Adrenal gland (tissue), 5 donors: ENCODE results near the gene LYG2.

Experiments used
- CTCF ChIP-seq, 6 experiments: fragments of 450-650 bp in 4 of 6; fragments of 200-600 bp in 2 of 6; sonication (generic) in 1 of 6; IDR thresholded peaks; 1 replicate in 5 of 6; 2 replicates in 1 of 6; pipeline versions ENCODE4 v1.5.1 to v1.8.0; 2016 to 2021; ENCODE audit warnings: antibody characterized with exemption in 6 of 6, mild to moderate bottlenecking in 2 of 6, moderate library complexity in 1 of 6
- POLR2A ChIP-seq, 2 donors: fragments of 450-650 bp; IDR thresholded peaks; one replicate each; pipeline ENCODE4 v1.6.1; 2017; ENCODE audit warnings: antibody characterized with exemption in 2 of 2, mild to moderate bottlenecking in 2 of 2, moderate library complexity in 1 of 2
- donor health status: DM: no; HTN: no; CAD: no.

- TF ChIP-seq CTCF (IDR thresholded peaks at IDR 0.05) (no peak), POLR2A (IDR thresholded peaks at IDR 0.05) (no peak)
These were observed 30.1 kb upstream of the LYG2 start for GRCh38 chr2:99285526-99285925.
